Measurements from ENCODE around the gene PIGL.

The PIGL gene

DNA sequence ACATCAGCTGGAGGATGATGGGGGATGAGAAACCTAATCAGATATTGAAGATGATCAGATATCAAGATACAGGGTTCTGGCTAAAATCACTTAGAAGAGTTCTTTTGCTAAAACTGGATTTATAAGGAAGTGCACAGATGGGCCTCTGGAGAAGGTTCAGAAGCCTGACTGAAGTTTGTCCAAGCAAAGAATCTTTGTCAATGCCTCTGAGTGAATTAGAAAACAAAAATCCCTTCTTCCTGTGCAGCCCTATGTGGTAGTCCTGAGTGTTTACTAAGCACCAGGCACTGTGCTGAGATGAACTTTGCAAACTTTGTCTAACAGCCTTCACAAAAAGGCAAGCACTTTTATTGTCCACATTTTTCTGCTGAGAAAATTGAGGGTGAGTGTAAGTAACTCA is 147.6 kb downstream of the PIGL start:
- Mint-ChIP-seq H3K9me3 (no peaks in the 10 kb centered on the region), H3K27ac (no peak overlapping the region), H3K27me3 (ENCODE audit: low read depth, poor library complexity) (peaks cover 5% of the 10 kb centered on the region), H3K36me3 (ENCODE audit: low read depth) (no peaks in the 10 kb centered on the region), H3K4me1 (peaks cover 7% of the 10 kb centered on the region), H3K4me3 (no peak overlapping the region)
- DNase-seq, result no peak
- TF ChIP-seq, protein P1, sequence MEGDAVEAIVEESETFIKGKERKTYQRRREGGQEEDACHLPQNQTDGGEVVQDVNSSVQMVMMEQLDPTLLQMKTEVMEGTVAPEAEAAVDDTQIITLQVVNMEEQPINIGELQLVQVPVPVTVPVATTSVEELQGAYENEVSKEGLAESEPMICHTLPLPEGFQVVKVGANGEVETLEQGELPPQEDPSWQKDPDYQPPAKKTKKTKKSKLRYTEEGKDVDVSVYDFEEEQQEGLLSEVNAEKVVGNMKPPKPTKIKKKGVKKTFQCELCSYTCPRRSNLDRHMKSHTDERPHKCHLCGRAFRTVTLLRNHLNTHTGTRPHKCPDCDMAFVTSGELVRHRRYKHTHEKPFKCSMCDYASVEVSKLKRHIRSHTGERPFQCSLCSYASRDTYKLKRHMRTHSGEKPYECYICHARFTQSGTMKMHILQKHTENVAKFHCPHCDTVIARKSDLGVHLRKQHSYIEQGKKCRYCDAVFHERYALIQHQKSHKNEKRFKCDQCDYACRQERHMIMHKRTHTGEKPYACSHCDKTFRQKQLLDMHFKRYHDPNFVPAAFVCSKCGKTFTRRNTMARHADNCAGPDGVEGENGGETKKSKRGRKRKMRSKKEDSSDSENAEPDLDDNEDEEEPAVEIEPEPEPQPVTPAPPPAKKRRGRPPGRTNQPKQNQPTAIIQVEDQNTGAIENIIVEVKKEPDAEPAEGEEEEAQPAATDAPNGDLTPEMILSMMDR (IDR thresholded peaks at IDR 0.05), result no peak

DNA sequence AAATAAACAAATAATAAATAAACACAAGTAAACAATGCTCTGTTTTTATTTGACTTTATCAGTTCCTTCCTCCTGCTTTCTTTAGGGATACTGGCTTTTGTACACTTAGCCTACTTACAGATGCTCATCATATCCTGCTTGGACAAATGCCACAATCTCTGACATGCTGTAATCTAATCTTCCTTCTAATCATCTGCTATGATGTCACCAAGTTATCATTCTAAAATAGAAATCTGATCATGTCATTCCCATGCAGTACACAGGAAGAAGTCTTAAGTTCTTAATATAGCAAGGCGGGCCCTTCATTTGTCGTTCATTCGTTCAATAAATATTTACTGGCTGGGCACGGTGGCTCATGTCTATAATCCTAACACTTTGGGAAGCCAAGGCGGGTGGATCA is 154.7 kb downstream of the PIGL start:
- Mint-ChIP-seq H3K9me3 (no peaks in the 10 kb centered on the region), H3K27ac (no peak overlapping the region), H3K4me1 (no peaks in the 10 kb centered on the region), H3K4me3 (no peak overlapping the region), H3K36me3 (ENCODE audit: low read depth) (no peaks in the 10 kb centered on the region), H3K27me3 (ENCODE audit: low read depth, poor library complexity) (peaks cover 12% of the 10 kb centered on the region)
- TF ChIP-seq, protein P1 (IDR thresholded peaks at IDR 0.05), result no peak
- no peak for DNase-seq

DNA sequence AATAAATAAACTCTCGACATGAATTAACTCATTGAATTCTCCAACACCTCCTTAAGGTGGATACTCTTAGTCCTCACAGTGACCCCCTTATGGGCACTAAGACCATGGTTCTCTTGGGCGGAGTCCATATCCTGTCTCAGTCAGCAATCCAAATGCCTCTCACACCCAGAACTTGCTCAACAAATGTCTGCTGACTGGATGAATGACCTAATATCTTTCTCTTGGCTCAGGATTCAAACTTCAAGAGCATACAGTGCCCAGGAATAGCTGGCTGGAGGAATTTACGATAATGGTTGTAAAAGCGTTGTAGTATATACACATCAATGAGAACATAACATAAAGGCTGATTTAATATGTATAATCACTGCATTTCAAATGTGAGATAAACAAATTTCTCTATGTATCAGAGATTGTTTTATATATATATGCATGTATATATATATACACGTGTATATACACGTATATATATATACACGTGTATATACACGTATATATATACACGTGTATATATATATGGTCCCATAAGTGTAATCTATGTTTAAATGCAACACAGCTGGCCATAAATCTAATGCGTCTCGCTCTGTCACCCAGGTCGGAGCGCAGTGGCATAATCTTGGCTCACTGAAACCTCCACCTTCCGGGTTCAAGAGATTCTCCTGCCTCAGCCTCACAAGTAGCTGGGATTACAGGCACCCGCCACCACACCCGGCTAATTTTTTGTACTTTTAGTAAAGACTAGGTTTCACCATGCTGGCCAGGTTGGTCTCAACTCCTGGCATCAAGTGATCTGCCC is 157.3 kb downstream of the PIGL start:
- Mint-ChIP-seq H3K9me3 (peaks cover 4% of the 10 kb centered on the region), H3K27me3 (ENCODE audit: low read depth, poor library complexity) (peaks cover 15% of the 10 kb centered on the region), H3K27ac (no peak overlapping the region), H3K4me1 (no peaks in the 10 kb centered on the region), H3K36me3 (ENCODE audit: low read depth) (no peaks in the 10 kb centered on the region), H3K4me3 (no peak overlapping the region)
- TF ChIP-seq, protein P1 (IDR thresholded peaks at IDR 0.05), result no peak
- DNase-seq, result no peak
